ENCODE data around the gene KHDRBS2. TPM values are rescaled to one million over a fixed set of nuclear protein-coding genes. Genes with fewer than 3 reads are reported as not detected.
A peak's percentile ranks its signal among the peaks of the same experiment; 100 is the strongest.
"Not testable (repeated sequence)": the region's sequence is repeated elsewhere in the genome, so short reads cannot be mapped to it uniquely, and the experiment has no call there.

KHDRBS2 gene
- total RNA-seq, 2 donors from 2014 or later = 0.18 to 0.91 TPM

DNA sequence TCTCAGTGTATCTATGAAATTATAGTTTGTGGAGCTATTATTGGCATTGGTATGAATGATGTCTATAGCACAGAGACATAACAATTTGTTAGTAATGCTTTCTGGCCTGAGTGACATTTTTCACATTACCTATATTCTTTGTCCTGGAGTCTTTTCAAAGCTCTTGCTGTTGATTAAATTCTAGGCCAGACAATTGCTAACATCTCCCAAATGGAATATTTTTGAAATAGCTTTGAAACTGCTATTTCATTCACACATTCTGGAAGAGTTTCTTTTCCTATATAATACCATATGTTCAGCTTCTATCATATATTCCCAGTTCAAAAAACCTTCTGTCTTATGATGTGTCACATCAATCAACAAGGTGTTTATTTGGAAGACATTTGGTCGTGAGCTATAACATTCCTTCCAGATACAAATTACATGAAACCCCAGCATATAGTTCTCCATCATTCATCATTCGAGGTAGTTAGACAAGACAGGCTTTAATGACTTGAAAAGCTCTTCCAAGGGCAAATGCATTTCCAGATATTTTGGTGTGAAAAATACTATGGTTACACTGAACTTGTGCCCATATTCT, 452.8 kb downstream of the KHDRBS2 start:
- Histone ChIP-seq H3K4me1 (replicated peaks) (no peaks in the 10 kb centered on the region), H3K4me3 (no peak overlapping the region), H3K27ac (no peak overlapping the region), H3K36me3 (no peaks in the 10 kb centered on the region), H3K27me3 (replicated peaks; ENCODE audit: insufficient read depth) (no peaks in the 10 kb centered on the region), H3K9me3 (no peaks in the 10 kb centered on the region)
- intact Hi-C loops (cut with DNase I) = no loop called here
- WGBS = 62% methylated on average over 2 of the region's 2 CpGs
- DNase-seq (ENCODE audit: low spot score) = no peak
- TF ChIP-seq POLR2A (IDR thresholded peaks at IDR 0.05) (no peak), POLR2AphosphoS5 (IDR thresholded peaks at IDR 0.05) (no peak)
- TF ChIP-seq, protein P1, sequence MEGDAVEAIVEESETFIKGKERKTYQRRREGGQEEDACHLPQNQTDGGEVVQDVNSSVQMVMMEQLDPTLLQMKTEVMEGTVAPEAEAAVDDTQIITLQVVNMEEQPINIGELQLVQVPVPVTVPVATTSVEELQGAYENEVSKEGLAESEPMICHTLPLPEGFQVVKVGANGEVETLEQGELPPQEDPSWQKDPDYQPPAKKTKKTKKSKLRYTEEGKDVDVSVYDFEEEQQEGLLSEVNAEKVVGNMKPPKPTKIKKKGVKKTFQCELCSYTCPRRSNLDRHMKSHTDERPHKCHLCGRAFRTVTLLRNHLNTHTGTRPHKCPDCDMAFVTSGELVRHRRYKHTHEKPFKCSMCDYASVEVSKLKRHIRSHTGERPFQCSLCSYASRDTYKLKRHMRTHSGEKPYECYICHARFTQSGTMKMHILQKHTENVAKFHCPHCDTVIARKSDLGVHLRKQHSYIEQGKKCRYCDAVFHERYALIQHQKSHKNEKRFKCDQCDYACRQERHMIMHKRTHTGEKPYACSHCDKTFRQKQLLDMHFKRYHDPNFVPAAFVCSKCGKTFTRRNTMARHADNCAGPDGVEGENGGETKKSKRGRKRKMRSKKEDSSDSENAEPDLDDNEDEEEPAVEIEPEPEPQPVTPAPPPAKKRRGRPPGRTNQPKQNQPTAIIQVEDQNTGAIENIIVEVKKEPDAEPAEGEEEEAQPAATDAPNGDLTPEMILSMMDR (IDR thresholded peaks at IDR 0.05) = no peak

DNA sequence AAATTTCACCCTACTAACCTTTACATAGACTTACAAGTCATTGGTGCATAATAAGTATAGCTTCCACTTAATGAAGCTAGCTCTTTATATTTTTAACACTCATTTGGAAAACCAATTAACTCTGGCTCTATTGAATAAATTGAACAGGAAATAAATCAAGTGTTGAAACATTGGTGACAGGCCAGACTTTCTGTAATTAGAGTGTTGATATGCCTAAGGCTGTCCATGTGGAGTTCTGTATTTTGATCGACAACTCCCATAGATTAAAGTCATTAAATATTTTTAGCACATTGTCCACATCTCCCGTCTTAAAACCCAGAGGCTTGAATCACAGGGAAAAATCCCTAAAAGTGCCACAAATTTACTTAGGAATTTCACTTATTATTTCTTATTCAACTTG, 468.3 kb downstream of the KHDRBS2 start:
- intact Hi-C loops (cut with DNase I) = no loop called here

DNA sequence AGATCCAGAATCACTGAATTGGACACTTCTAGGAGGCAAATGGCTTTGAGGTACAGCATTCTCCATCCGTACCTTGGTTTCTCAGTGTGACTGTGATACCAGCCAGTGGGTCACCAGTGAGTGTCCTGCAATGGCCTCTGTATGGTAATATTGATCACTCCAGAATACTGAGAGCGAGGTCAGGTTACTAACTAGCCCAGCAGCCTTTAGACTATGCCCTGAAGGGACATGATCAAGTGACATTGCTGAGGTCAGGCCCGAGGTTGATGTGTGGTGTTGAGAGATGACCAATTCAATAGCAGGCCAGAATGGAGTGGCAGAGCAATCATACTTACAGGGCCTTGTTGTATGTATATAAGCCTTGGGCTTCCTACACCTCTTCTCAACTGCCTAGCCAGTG, 476.0 kb downstream of the KHDRBS2 start:
- Histone ChIP-seq H3K36me3 (no peaks in the 10 kb centered on the region), H3K27ac (no peak overlapping the region), H3K27me3 (replicated peaks; ENCODE audit: insufficient read depth) (no peaks in the 10 kb centered on the region), H3K9me3 (no peaks in the 10 kb centered on the region), H3K4me3 (no peak overlapping the region), H3K4me1 (replicated peaks) (no peaks in the 10 kb centered on the region)
- no peak for DNase-seq (ENCODE audit: low spot score)
- intact Hi-C loops (cut with DNase I) = no loop called here
- TF ChIP-seq, protein P1 (IDR thresholded peaks at IDR 0.05) = no peak
- TF ChIP-seq POLR2A (IDR thresholded peaks at IDR 0.05) = no peak
- no peak for TF ChIP-seq POLR2AphosphoS5 (IDR thresholded peaks at IDR 0.05)
- 78% methylated on average over 3 of the region's 3 CpGs for WGBS

More for the DNA sequence above, 468.3 kb downstream of the KHDRBS2 start:
- H3K27ac ChIP-seq = no peak overlapping the region
- no peaks in the 10 kb centered on the region for H3K4me1 ChIP-seq (replicated peaks)
- 74% methylated on average over 2 of the region's 2 CpGs for WGBS
- H3K36me3 ChIP-seq = no peaks in the 10 kb centered on the region
- DNase-seq (ENCODE audit: low spot score) = no peak
- no peaks in the 10 kb centered on the region for H3K9me3 ChIP-seq
- no peaks in the 10 kb centered on the region for H3K27me3 ChIP-seq (replicated peaks; ENCODE audit: insufficient read depth)
- TF ChIP-seq, protein P1 (IDR thresholded peaks at IDR 0.05) = no peak
- TF ChIP-seq POLR2AphosphoS5 (IDR thresholded peaks at IDR 0.05) (no peak), POLR2A (IDR thresholded peaks at IDR 0.05) (no peak)
- H3K4me3 ChIP-seq = no peak overlapping the region

DNA sequence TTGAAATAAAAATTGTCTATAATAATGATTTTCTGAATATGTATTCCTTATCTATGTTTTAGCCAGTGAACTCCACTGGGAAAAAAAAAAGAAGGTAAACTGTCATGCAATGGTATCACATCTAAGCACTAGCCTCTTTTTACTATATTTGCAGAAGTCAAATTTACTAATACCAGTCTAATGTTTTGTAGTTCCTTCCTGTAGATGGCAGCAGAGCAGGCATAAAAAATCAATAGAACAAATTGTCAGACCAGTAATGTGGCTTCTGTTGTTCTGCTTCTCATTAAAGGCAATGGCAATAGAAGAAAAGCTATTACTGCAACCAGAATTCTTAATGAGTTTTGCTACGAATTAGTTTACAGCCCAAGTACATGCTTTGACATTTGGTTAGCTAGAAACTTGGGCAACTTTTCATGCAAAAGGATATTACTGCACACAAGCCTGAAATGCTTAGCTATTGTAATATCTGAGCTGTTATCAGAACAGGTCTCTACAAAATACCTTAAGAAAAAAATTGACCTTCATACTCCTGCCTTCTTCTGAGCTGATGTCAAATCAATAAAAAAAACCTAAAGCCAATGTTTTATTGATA, 476.9 kb downstream of the KHDRBS2 start:
- 10% methylated on average over 1 of the region's 1 CpG for WGBS
- Histone ChIP-seq H3K27me3 (replicated peaks; ENCODE audit: insufficient read depth) (no peaks in the 10 kb centered on the region), H3K27ac (no peak overlapping the region), H3K36me3 (no peaks in the 10 kb centered on the region), H3K4me1 (replicated peaks) (no peaks in the 10 kb centered on the region), H3K9me3 (no peaks in the 10 kb centered on the region), H3K4me3 (no peak overlapping the region)
- intact Hi-C loops (cut with DNase I) = no loop called here
- no peak for DNase-seq (ENCODE audit: low spot score)
- TF ChIP-seq, protein P1 (IDR thresholded peaks at IDR 0.05) = peak in 3 of 4 experiments; percentile 11 to 33 (median 29)
- no peak for TF ChIP-seq POLR2AphosphoS5 (IDR thresholded peaks at IDR 0.05)

DNA sequence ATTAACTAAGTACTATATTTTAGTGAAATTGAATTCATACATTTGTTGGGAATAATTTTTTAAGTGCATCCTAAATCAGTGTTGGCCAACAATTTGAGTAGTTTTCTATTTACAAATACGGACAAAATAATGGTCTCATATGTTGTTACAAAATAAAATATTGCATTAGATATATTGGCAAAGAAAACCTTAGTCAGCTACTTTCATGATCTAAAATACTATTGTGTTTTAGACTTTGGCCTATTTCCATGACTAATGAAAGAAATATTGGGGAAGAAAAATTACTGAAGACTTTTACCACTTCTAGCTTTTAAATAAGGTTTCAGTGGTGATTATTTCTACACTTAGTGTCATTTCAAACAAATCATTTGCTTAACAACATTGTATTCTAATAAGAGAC, 498.0 kb downstream of the KHDRBS2 start:
- 86% methylated on average over 1 of the region's 1 CpG for WGBS

DNA sequence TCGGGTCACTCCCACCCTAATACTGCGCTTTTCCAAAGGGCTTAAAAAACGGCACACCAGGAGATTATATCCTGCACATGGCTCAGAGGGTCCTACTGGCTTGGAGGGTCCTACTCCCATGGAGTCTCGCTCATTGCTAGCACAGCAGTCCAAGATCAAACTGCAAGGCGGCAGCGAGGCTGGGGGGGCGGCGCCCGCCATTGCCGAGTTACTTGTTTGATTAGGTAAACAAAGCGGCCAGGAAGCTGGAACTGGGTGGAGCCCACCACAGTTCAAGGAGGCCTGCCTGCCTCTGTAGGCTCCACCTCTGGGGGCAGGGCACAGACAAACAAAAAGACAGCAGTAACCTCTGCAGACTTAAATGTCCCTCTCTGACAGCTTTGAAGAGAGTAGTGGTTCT, 516.6 kb downstream of the KHDRBS2 start:
- H3K4me3 ChIP-seq; H3K36me3 ChIP-seq; H3K27me3 ChIP-seq (replicated peaks; ENCODE audit: insufficient read depth); DNase-seq (ENCODE audit: low spot score); H3K9me3 ChIP-seq; intact Hi-C loops (cut with DNase I); H3K27ac ChIP-seq; H3K4me1 ChIP-seq (replicated peaks): not testable (repeated sequence)
- 94% methylated on average over 11 of the region's 11 CpGs for WGBS

More for the DNA sequence above, 498.0 kb downstream of the KHDRBS2 start:
- Histone ChIP-seq H3K27me3 (replicated peaks; ENCODE audit: insufficient read depth) (no peaks in the 10 kb centered on the region), H3K4me3 (no peak overlapping the region), H3K27ac (no peak overlapping the region), H3K36me3 (no peaks in the 10 kb centered on the region), H3K9me3 (no peaks in the 10 kb centered on the region), H3K4me1 (replicated peaks) (no peaks in the 10 kb centered on the region)
- no peak for DNase-seq (ENCODE audit: low spot score)
- intact Hi-C loops (cut with DNase I) = no loop called here
- TF ChIP-seq, protein P1 (IDR thresholded peaks at IDR 0.05) = no peak
- TF ChIP-seq POLR2A (IDR thresholded peaks at IDR 0.05) (no peak), POLR2AphosphoS5 (IDR thresholded peaks at IDR 0.05) (no peak)
